ENCODE measurements around the gene LGALS9B.
A peak's percentile ranks its signal among the peaks of the same experiment; 100 is the strongest.
"Not testable (repeated sequence)": the region's sequence is repeated elsewhere in the genome, so short reads cannot be mapped to it uniquely, and the experiment has no call there.

Gene LGALS9B

GRCh38 chr17:20467447-20467846 is at the start of gene LGALS9B:
Gene LGALS9B, minus strand, starts transcription at chr17:20467539. Its CDS starts 69 bp downstream, at chr17:20467470.
- not testable (repeated sequence) for DNase-seq (ENCODE audit: low spot score)

- DNase-seq (ENCODE audit: low spot score) = not testable (repeated sequence)
These were observed 49.6 kb upstream of the LGALS9B start for GRCh38 chr17:20516986-20517385.

- peak; percentile 38 for DNase-seq (ENCODE audit: low spot score)
These were observed 47.8 kb upstream of the LGALS9B start for GRCh38 chr17:20515099-20515498.

- not testable (repeated sequence) for DNase-seq (ENCODE audit: low spot score)
These were observed 46.2 kb upstream of the LGALS9B start for GRCh38 chr17:20513539-20513938.

- DNase-seq (ENCODE audit: low spot score) = not testable (repeated sequence)
These were observed 45.0 kb upstream of the LGALS9B start for GRCh38 chr17:20512378-20512777.

- not testable (repeated sequence) for DNase-seq (ENCODE audit: low spot score)
These were observed 44.4 kb upstream of the LGALS9B start for GRCh38 chr17:20511778-20512177.

- DNase-seq (ENCODE audit: low spot score) = not testable (repeated sequence)
These were observed 38.0 kb upstream of the LGALS9B start for GRCh38 chr17:20505333-20505732.

- not testable (repeated sequence) for DNase-seq (ENCODE audit: low spot score)
These were observed 37.2 kb upstream of the LGALS9B start for GRCh38 chr17:20504388-20505066.

GRCh38 chr17:20501896-20502295 is 34.6 kb upstream of the LGALS9B start:
- not testable (repeated sequence) for DNase-seq (ENCODE audit: low spot score)

- not testable (repeated sequence) for DNase-seq (ENCODE audit: low spot score)
These were observed 33.0 kb upstream of the LGALS9B start for GRCh38 chr17:20500346-20500745.

GRCh38 chr17:20495420-20495819 is 28.1 kb upstream of the LGALS9B start:
- not testable (repeated sequence) for DNase-seq (ENCODE audit: low spot score)

- DNase-seq (ENCODE audit: low spot score) = not testable (repeated sequence)
These were observed 27.4 kb upstream of the LGALS9B start for GRCh38 chr17:20494735-20495134.

GRCh38 chr17:20494147-20494546 is 26.8 kb upstream of the LGALS9B start:
- not testable (repeated sequence) for DNase-seq (ENCODE audit: low spot score)

GRCh38 chr17:20492971-20493370 is 25.6 kb upstream of the LGALS9B start:
- not testable (repeated sequence) for DNase-seq (ENCODE audit: low spot score)

- not testable (repeated sequence) for DNase-seq (ENCODE audit: low spot score)
These were observed 24.8 kb upstream of the LGALS9B start for GRCh38 chr17:20492099-20492498.

- not testable (repeated sequence) for DNase-seq (ENCODE audit: low spot score)
These were observed 17.6 kb upstream of the LGALS9B start for GRCh38 chr17:20484930-20485329.

GRCh38 chr17:20479889-20480591 is 12.7 kb upstream of the LGALS9B start:
- not testable (repeated sequence) for DNase-seq (ENCODE audit: low spot score)

GRCh38 chr17:20477398-20478071 is 10.2 kb upstream of the LGALS9B start:
- DNase-seq (ENCODE audit: low spot score) = peak; percentile 14

- DNase-seq (ENCODE audit: low spot score) = not testable (repeated sequence)
These were observed 7.9 kb upstream of the LGALS9B start for GRCh38 chr17:20475137-20475831.

- not testable (repeated sequence) for DNase-seq (ENCODE audit: low spot score)
These were observed 6.7 kb upstream of the LGALS9B start for GRCh38 chr17:20474081-20474480.

- DNase-seq (ENCODE audit: low spot score) = not testable (repeated sequence)
These were observed 2.6 kb upstream of the LGALS9B start for GRCh38 chr17:20469946-20470345.

- DNase-seq (ENCODE audit: low spot score) = not testable (repeated sequence)
These were observed 1.8 kb upstream of the LGALS9B start for GRCh38 chr17:20469107-20469506.

All from ecto neural progenitor cell (in vitro differentiated cells).